Brain microvascular endothelial cell (primary cell): ENCODE data around the gene IFNB1.

Source experiments
- DNase-seq: peaks from one replicate; pipeline ENCODE4 v3.0.0-alpha.2; 2020
- H3K27ac ChIP-seq: fragments of 250-450 bp; sonication (Bioruptor Pico); 2 replicates; pipeline ENCODE4 v1.5.1; 2020; ENCODE audit warnings: mild to moderate bottlenecking, moderate library complexity
- H3K27me3 ChIP-seq: fragments of 250-450 bp; sonication (Bioruptor Pico); replicated peaks from 2 replicates; pipeline ENCODE4 v1.5.1; 2020; ENCODE audit warnings: mild to moderate bottlenecking
- H3K36me3 ChIP-seq: fragments of 250-450 bp; sonication (Bioruptor Pico); replicated peaks from 2 replicates; pipeline ENCODE4 v1.5.1; 2020; ENCODE audit warnings: mild to moderate bottlenecking
- H3K4me3 ChIP-seq: 2 replicates; pipeline ENCODE4 v1.5.1; 2011; ENCODE audit warnings: low read depth, mild to moderate bottlenecking, control low read depth, low read length, moderate library complexity
- in situ Hi-C: cut with HindIII; loops from 2 replicates; pipeline ENCODE4 v1.10.0; 2017; ENCODE audit warnings: low sequenced_read_pairs, low pct_ligation_motif_present
- TF ChIP-seq, protein P1 (sequence below): IDR thresholded peaks from 2 replicates; pipeline ENCODE4 v1.5.1; 2011; ENCODE audit warnings: low read depth, mild to moderate bottlenecking, moderate library complexity, low read length, control low read depth, inconsistent platforms; ENCODE audit errors: missing control alignments

Gene IFNB1

DNA sequence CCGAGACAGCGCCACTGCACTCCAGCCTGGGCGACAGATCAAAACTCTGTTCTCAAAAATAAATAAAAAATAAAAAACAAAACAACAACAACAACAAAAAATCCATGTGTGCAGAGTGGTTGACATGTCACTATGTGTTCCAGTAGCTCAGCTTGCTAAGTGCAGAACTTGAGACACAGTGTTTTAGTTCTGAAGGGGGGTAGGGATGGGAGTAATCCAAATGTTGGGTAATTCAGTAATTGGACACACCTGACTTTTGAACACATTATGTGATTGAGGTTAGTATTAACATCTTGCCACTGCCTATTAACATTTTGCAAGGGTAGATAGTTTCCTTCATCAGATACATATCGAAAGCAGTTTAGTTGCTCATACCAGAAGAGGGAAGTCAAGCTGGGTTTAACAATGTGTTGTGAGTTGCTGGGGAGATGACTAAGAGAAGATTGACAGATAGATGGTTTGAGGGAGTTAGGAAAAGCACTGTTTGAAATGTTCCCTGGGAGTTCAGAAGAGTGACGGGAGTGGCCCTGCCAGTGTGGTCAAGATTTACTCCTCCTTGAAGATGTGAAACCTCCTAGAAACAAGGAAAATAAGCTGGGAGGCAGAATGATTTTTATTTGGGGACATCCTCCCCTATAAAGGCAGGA, 47.2 kb downstream of the IFNB1 start:
- in situ Hi-C loops = no loop called here
- Histone ChIP-seq H3K4me3 (peak overlapping the region; percentile 63), H3K36me3 (no peaks in the 10 kb centered on the region), H3K27ac (peak overlapping the region; percentile 6), H3K27me3 (no peaks in the 10 kb centered on the region)
- peak; percentile 65 for DNase-seq
- TF ChIP-seq, protein P1, sequence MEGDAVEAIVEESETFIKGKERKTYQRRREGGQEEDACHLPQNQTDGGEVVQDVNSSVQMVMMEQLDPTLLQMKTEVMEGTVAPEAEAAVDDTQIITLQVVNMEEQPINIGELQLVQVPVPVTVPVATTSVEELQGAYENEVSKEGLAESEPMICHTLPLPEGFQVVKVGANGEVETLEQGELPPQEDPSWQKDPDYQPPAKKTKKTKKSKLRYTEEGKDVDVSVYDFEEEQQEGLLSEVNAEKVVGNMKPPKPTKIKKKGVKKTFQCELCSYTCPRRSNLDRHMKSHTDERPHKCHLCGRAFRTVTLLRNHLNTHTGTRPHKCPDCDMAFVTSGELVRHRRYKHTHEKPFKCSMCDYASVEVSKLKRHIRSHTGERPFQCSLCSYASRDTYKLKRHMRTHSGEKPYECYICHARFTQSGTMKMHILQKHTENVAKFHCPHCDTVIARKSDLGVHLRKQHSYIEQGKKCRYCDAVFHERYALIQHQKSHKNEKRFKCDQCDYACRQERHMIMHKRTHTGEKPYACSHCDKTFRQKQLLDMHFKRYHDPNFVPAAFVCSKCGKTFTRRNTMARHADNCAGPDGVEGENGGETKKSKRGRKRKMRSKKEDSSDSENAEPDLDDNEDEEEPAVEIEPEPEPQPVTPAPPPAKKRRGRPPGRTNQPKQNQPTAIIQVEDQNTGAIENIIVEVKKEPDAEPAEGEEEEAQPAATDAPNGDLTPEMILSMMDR = no peak

DNA sequence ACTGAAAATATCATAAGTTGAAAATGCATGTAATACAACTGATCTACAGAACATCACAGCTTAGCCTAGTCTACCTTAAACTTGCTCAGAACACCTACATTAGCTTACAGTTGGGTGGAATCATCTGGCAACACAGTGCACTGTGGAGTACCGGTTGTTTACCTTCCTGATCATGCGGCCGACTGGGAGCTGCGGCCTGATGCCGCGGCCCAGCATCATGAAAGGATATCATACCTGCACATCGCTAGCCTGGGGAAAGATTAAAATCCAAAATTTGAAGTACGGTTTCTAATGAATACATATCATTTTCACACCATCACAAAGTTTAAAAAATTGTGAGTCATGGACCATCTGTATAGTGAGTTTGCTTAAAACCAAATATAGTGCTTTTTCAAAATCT, 48.1 kb downstream of the IFNB1 start:
- in situ Hi-C loops = no loop called here
- H3K27ac ChIP-seq = no peak overlapping the region
- H3K27me3 ChIP-seq = no peaks in the 10 kb centered on the region
- no peaks in the 10 kb centered on the region for H3K36me3 ChIP-seq
- TF ChIP-seq, protein P1 = no peak
- no peak overlapping the region for H3K4me3 ChIP-seq
- no peak for DNase-seq

DNA sequence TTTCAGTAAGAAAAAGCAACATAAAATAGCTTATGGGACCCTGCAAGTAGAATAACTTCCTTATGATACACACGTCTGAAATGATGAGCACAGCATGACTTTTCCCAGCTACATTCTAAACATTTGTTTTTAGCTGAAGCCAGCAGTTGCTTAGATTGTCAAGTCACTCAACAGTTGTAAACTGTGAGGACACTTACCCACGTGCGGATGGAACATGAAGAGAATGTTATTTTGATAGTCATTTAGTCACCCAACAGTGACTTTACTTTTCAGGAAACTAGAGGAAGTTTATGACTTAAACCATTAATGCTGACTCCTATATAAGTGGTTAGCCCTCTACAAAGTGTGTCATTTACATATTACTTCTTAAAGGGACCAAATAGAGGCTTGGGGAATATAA, 49.3 kb downstream of the IFNB1 start:
- no peaks in the 10 kb centered on the region for H3K27me3 ChIP-seq
- no peak overlapping the region for H3K4me3 ChIP-seq
- in situ Hi-C loops = no loop called here
- no peak for DNase-seq
- TF ChIP-seq, protein P1 = no peak
- no peaks in the 10 kb centered on the region for H3K36me3 ChIP-seq
- H3K27ac ChIP-seq = no peak overlapping the region

DNA sequence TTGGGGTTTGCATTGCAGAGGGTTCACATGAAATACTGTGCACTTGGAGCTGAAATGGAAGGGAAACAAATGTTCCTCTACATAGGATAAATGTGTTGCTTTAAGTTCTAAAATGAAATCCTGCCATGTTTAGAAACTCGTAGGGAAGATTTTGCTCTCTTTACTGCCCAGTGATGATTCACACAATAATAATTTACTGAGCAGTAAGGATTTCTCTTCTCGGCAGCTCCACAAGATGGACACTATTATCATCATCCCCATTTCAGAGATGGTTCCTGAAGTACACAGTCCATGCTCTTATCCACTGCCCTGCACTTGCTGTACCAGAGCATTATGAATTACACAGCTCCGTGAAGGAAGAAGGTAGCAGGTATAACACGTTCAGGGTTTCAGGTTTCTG, 50.4 kb downstream of the IFNB1 start:
- peak; percentile 7 for DNase-seq
- no peak overlapping the region for H3K27ac ChIP-seq
- TF ChIP-seq, protein P1 = no peak
- no peaks in the 10 kb centered on the region for H3K27me3 ChIP-seq
- H3K4me3 ChIP-seq = no peak overlapping the region
- H3K36me3 ChIP-seq = no peaks in the 10 kb centered on the region
- in situ Hi-C loops = no loop called here
